H1 (cell line): ENCODE measurements around the gene TTC13.

Experiments
- ASH2L ChIP-seq: fragments of 200-600, 300-600 bp; sonication (generic); IDR thresholded peaks from one replicate; pipeline ENCODE4 v1.7.1; 2017; ENCODE audit warnings: low read length
- BACH1 ChIP-seq: IDR thresholded peaks from 2 replicates; pipeline ENCODE4 v1.6.1; 2012; ENCODE audit warnings: low read length, improper control_type of control experiment
- CEBPB ChIP-seq: IDR thresholded peaks from 2 replicates; pipeline ENCODE4 v1.6.1; 2012; ENCODE audit warnings: low read depth, low read length
- EP300 ChIP-seq, 2 experiments: IDR thresholded peaks; 1 replicate in 1 of 2; 2 replicates in 1 of 2; pipeline ENCODE4 v1.6.1; 2011 to 2012; ENCODE audit warnings: low read depth in 2 of 2, low read length in 2 of 2, mild to moderate bottlenecking in 2 of 2, borderline replicate concordance in 1 of 2, inconsistent platforms in 1 of 2, moderate library complexity in 1 of 2
- POLR2A ChIP-seq, 2 experiments: IDR thresholded peaks; 1 replicate in 1 of 2; 2 replicates in 1 of 2; pipeline ENCODE4 v1.6.1; 2011; ENCODE audit warnings: low read depth in 2 of 2, low read length in 2 of 2, mild to moderate bottlenecking in 2 of 2; ENCODE audit errors: control extremely low read depth in 1 of 2
- TF ChIP-seq, protein P1 (sequence below), 3 experiments: IDR thresholded peaks; 1 replicate in 2 of 3; 2 replicates in 1 of 3; pipeline versions ENCODE4 v1.5.1 to v1.6.1; 2011; ENCODE audit warnings: low read length in 3 of 3, mild to moderate bottlenecking in 3 of 3, inconsistent platforms in 2 of 3, low read depth in 1 of 3, moderate library complexity in 1 of 3; ENCODE audit not compliant: insufficient read depth in 1 of 3; ENCODE audit errors: control extremely low read depth in 1 of 3

DNA sequence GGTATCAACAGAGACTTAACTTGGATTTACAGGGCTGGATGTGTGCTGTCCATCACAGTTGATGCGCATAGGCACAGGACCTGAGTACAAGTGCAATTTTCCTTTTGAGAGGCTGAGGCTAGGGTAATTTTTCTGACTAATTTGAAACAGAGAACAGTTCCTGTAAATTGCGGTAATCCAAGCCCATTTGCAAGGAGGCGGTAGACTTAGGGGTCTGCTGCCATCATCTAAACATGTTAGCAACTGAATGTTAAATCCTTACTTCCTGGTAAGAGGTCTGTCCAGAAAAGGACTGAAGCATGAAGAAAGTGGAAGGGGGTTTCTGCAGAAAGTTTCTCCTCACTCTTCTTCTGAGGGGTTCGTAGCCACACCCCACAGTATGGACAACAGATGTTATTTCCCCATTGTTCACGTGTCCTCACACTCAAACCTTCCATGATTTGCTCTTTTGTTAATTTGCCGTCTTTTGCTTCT is 86.6 kb downstream of the TTC13 start:
- TF ChIP-seq, protein P1, sequence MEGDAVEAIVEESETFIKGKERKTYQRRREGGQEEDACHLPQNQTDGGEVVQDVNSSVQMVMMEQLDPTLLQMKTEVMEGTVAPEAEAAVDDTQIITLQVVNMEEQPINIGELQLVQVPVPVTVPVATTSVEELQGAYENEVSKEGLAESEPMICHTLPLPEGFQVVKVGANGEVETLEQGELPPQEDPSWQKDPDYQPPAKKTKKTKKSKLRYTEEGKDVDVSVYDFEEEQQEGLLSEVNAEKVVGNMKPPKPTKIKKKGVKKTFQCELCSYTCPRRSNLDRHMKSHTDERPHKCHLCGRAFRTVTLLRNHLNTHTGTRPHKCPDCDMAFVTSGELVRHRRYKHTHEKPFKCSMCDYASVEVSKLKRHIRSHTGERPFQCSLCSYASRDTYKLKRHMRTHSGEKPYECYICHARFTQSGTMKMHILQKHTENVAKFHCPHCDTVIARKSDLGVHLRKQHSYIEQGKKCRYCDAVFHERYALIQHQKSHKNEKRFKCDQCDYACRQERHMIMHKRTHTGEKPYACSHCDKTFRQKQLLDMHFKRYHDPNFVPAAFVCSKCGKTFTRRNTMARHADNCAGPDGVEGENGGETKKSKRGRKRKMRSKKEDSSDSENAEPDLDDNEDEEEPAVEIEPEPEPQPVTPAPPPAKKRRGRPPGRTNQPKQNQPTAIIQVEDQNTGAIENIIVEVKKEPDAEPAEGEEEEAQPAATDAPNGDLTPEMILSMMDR (IDR thresholded peaks at IDR 0.05; ENCODE audit: control extremely low read depth in 1 of 3, insufficient read depth in 1 of 3, low read depth in 1 of 3, low read length in 3 of 3) = no peak
- TF ChIP-seq EP300 (IDR thresholded peaks at IDR 0.05; ENCODE audit: borderline replicate concordance in 1 of 2, low read depth in 2 of 2, low read length in 2 of 2) = no peak
- TF ChIP-seq ASH2L = no peak
- no peak for TF ChIP-seq BACH1
- no peak for TF ChIP-seq CEBPB
- no peak for TF ChIP-seq POLR2A (IDR thresholded peaks at IDR 0.05; ENCODE audit: control extremely low read depth in 1 of 2, low read depth in 2 of 2, low read length in 2 of 2)
